HCT116 (cell line): Measurements from ENCODE around the gene CD82.
"Not testable (repeated sequence)": the region's sequence is repeated elsewhere in the genome, so short reads cannot be mapped to it uniquely, and the experiment has no call there.

Experiments used
- CEBPB ChIP-seq: IDR thresholded peaks from 2 replicates; pipeline ENCODE4 v1.6.1; 2012; ENCODE audit warnings: low read depth
- CTCF ChIP-seq, 3 experiments: fragments of 200-600 bp in 1 of 3; sonication (generic) in 1 of 3; IDR thresholded peaks in 2 of 3; conservative IDR thresholded peaks in 1 of 3; 2 replicates each; pipeline ENCODE4 v1.5.1; 2012 to 2017; ENCODE audit warnings: low read depth in 2 of 3, low read length in 2 of 3, antibody characterized with exemption in 1 of 3, borderline replicate concordance in 1 of 3, control low read depth in 1 of 3, mild to moderate bottlenecking in 1 of 3, mixed read lengths in 1 of 3, mixed run types in 1 of 3, moderate library complexity in 1 of 3; ENCODE audit not compliant: insufficient read depth in 1 of 3
- EGR1 ChIP-seq: IDR thresholded peaks from 2 replicates; pipeline ENCODE4 v1.6.1; 2012; ENCODE audit warnings: low read depth
- EZH2phosphoT487 ChIP-seq: fragments of 200-600 bp; IDR thresholded peaks from 2 replicates; pipeline ENCODE4 v1.6.1; 2018; ENCODE audit warnings: antibody characterized with exemption, borderline replicate concordance
- MAX ChIP-seq: IDR thresholded peaks from 2 replicates; pipeline ENCODE4 v1.6.1; 2012
- POLR2AphosphoS5 ChIP-seq: IDR thresholded peaks from 2 replicates; pipeline ENCODE4 v1.6.1; 2011; ENCODE audit warnings: mild to moderate bottlenecking, low read depth, low read length, moderate library complexity
- REST ChIP-seq: IDR thresholded peaks from 2 replicates; pipeline ENCODE4 v1.6.1; 2012; ENCODE audit warnings: low read depth
- SIN3A ChIP-seq: IDR thresholded peaks from 2 replicates; pipeline ENCODE4 v1.6.1; 2012; ENCODE audit warnings: low read depth
- SP1 ChIP-seq: IDR thresholded peaks from 2 replicates; pipeline ENCODE4 v1.6.1; 2012; ENCODE audit warnings: low read depth
- YY1 ChIP-seq: IDR thresholded peaks from 2 replicates; pipeline ENCODE4 v1.6.1; 2011; ENCODE audit warnings: low read length, low read depth, moderate library complexity, mild to moderate bottlenecking; ENCODE audit not compliant: insufficient replicate concordance; ENCODE audit errors: extremely low read depth
- ZFX ChIP-seq: fragments of 450-650 bp; IDR thresholded peaks from 2 replicates; pipeline ENCODE4 v1.6.1; 2017
- ZNF274 ChIP-seq: fragments of 200-500 bp; sonication (Bioruptor generic); IDR thresholded peaks from 2 replicates; pipeline ENCODE4 v1.6.1; 2014; ENCODE audit warnings: mild to moderate bottlenecking, low read depth, low read length, inconsistent platforms

GRCh38 chr11:44548961-44549749 lies 16.3 kb upstream of the CD82 start:
- not testable (repeated sequence) for TF ChIP-seq CEBPB; MAX; CTCF (IDR thresholded peaks at IDR 0.05 in 2 of 3, conservative IDR thresholded peaks at IDR 0.05 in 1 of 3; ENCODE audit: borderline replicate concordance in 1 of 3, insufficient read depth in 1 of 3, low read depth in 2 of 3, low read length in 2 of 3); EGR1; ZFX; SP1; EZH2phosphoT487; POLR2AphosphoS5; SIN3A; YY1; REST; ZNF274
